Mesenchymal stem cell (in vitro differentiated cells and primary cell): ENCODE results near the gene MSH5.
"Not testable (repeated sequence)": the region's sequence is repeated elsewhere in the genome, so short reads cannot be mapped to it uniquely, and the experiment has no call there.

Experiments
- DNase-seq: peaks from one replicate; pipeline ENCODE4 v3.0.0-alpha.2; 2013
- H2AFZ ChIP-seq: one replicate; pipeline ENCODE4 v1.6.1; 2013; ENCODE audit warnings: low read depth, mild to moderate bottlenecking, control low read depth, inconsistent platforms, low read length, moderate library complexity
- H2AK5ac ChIP-seq: 2 replicates; pipeline ENCODE4 v1.6.1; 2013; ENCODE audit warnings: low read length, moderate library complexity, mild to moderate bottlenecking, inconsistent platforms; ENCODE audit not compliant: severe bottlenecking
- H2BK120ac ChIP-seq: one replicate; pipeline ENCODE4 v1.6.1; 2013; ENCODE audit warnings: low read depth, mild to moderate bottlenecking, inconsistent platforms, low read length, moderate library complexity
- H2BK12ac ChIP-seq, 2 experiments: one replicate each; pipeline ENCODE4 v1.6.1; 2013; ENCODE audit warnings: inconsistent platforms in 2 of 2, low read length in 2 of 2, mild to moderate bottlenecking in 2 of 2, moderate library complexity in 2 of 2, control low read depth in 1 of 2
- H2BK15ac ChIP-seq: one replicate; pipeline ENCODE4 v1.6.1; 2013; ENCODE audit warnings: mild to moderate bottlenecking, low read depth, inconsistent platforms; ENCODE audit not compliant: poor library complexity, severe bottlenecking
- H2BK5ac ChIP-seq: 2 replicates; pipeline ENCODE4 v1.6.1; 2013; ENCODE audit warnings: low read depth, mild to moderate bottlenecking, low read length, control low read depth, inconsistent platforms; ENCODE audit not compliant: poor library complexity, severe bottlenecking
- H3K14ac ChIP-seq, 2 experiments: one replicate each; pipeline ENCODE4 v1.6.1; 2013; ENCODE audit warnings: inconsistent platforms in 2 of 2, low read length in 2 of 2, control low read depth in 1 of 2, mild to moderate bottlenecking in 1 of 2, moderate library complexity in 1 of 2
- H3K18ac ChIP-seq, 2 experiments: one replicate each; pipeline ENCODE4 v1.6.1; 2013; ENCODE audit warnings: inconsistent platforms in 2 of 2, low read length in 2 of 2, control low read depth in 1 of 2, low read depth in 1 of 2, mild to moderate bottlenecking in 1 of 2
- H3K23ac ChIP-seq, 2 experiments: one replicate each; pipeline ENCODE4 v1.6.1; 2013; ENCODE audit warnings: inconsistent platforms in 2 of 2, low read length in 2 of 2, mild to moderate bottlenecking in 2 of 2, moderate library complexity in 2 of 2, control low read depth in 1 of 2
- H3K27ac ChIP-seq: 2 replicates; pipeline ENCODE4 v1.5.1; 2013; ENCODE audit warnings: mild to moderate bottlenecking, moderate library complexity, low read length, control low read depth, inconsistent platforms; ENCODE audit not compliant: poor library complexity, severe bottlenecking
- H3K27me3 ChIP-seq, 2 experiments: 2 replicates each; pipeline versions ENCODE4 v1.6.1 to v1.7.0; 2013; ENCODE audit warnings: low read length in 2 of 2, mild to moderate bottlenecking in 2 of 2, moderate library complexity in 2 of 2, control low read depth in 1 of 2, inconsistent platforms in 1 of 2; ENCODE audit not compliant: control insufficient read depth in 1 of 2, insufficient read depth in 1 of 2
- H3K36me3 ChIP-seq, 2 experiments: 2 replicates each; pipeline versions ENCODE4 v1.6.1 to v1.7.0; 2013; ENCODE audit warnings: low read length in 2 of 2, control low read depth in 1 of 2, inconsistent platforms in 1 of 2, low read depth in 1 of 2, mild to moderate bottlenecking in 1 of 2; ENCODE audit not compliant: insufficient read depth in 2 of 2, control insufficient read depth in 1 of 2
- H3K4ac ChIP-seq, 2 experiments: one replicate each; pipeline ENCODE4 v1.6.1; 2013; ENCODE audit warnings: inconsistent platforms in 2 of 2, low read length in 2 of 2, mild to moderate bottlenecking in 2 of 2, moderate library complexity in 2 of 2, control low read depth in 1 of 2, low read depth in 1 of 2
- H3K4me1 ChIP-seq: 2 replicates; pipeline ENCODE4 v1.6.1; 2013; ENCODE audit warnings: low read depth, low read length, control low read depth; ENCODE audit not compliant: control insufficient read depth, insufficient read depth
- H3K4me2 ChIP-seq: 2 replicates; pipeline ENCODE4 v1.6.1; 2013; ENCODE audit warnings: low read length, mild to moderate bottlenecking, inconsistent platforms; ENCODE audit not compliant: poor library complexity, severe bottlenecking
- H3K4me3 ChIP-seq, 2 experiments: 2 replicates each; pipeline versions ENCODE4 v1.5.1 to v1.7.0; 2013; ENCODE audit warnings: low read length in 2 of 2, mild to moderate bottlenecking in 2 of 2, control low read depth in 1 of 2, low read depth in 1 of 2; ENCODE audit not compliant: insufficient read depth in 1 of 2
- H3K79me1 ChIP-seq: replicated peaks from 2 replicates; pipeline ENCODE4 v1.6.1; 2013; ENCODE audit warnings: mild to moderate bottlenecking, control low read depth, low read length, inconsistent platforms; ENCODE audit not compliant: poor library complexity, severe bottlenecking
- H3K9ac ChIP-seq: 2 replicates; pipeline ENCODE4 v1.7.0; 2013; ENCODE audit warnings: mild to moderate bottlenecking, low read length, moderate library complexity
- H3K9me3 ChIP-seq: 2 replicates; pipeline ENCODE4 v1.7.0; 2013; ENCODE audit warnings: mild to moderate bottlenecking, low read length; ENCODE audit not compliant: control insufficient read depth
- H4K8ac ChIP-seq: one replicate; pipeline ENCODE4 v1.6.1; 2013; ENCODE audit warnings: inconsistent platforms, mild to moderate bottlenecking, low read length, moderate library complexity
- H4K91ac ChIP-seq: one replicate; pipeline ENCODE4 v1.6.1; 2013; ENCODE audit warnings: mild to moderate bottlenecking, low read length, inconsistent platforms
- WGBS: methylation state at CpG from one replicate; pipeline ENCODE4 v1.1.7; 2013; ENCODE audit warnings: mixed read lengths; 5-methylcytosine and 5-hydroxymethylcytosine counted together

Gene MSH5

GRCh38 chr6:31708224-31708623 is 31.6 kb upstream of the MSH5 start:
- no peak overlapping the region for H3K27ac ChIP-seq
- WGBS, result 99% methylated on average over 2 of the region's 3 CpGs

GRCh38 chr6:31709157-31709556 is 30.6 kb upstream of the MSH5 start:
- WGBS, result 93% methylated on average over 11 of the region's 11 CpGs
- not testable (repeated sequence) for H3K9me3 ChIP-seq, H3K27ac ChIP-seq, H3K18ac ChIP-seq, H4K8ac ChIP-seq, H2BK120ac ChIP-seq, H3K4me2 ChIP-seq, H2BK5ac ChIP-seq, H2BK12ac ChIP-seq, H3K4me1 ChIP-seq, H2AK5ac ChIP-seq, H2BK15ac ChIP-seq, H3K14ac ChIP-seq, H3K4ac ChIP-seq, H4K91ac ChIP-seq, H3K9ac ChIP-seq, H3K36me3 ChIP-seq, H2AFZ ChIP-seq, H3K4me3 ChIP-seq, H3K23ac ChIP-seq, DNase-seq, H3K79me1 ChIP-seq
- H3K27me3 ChIP-seq, result peaks cover 28 to 36% of the 10 kb centered on the region in 2 experiments

More at GRCh38 chr6:31708224-31708623, 31.6 kb upstream of the MSH5 start:
- H3K27me3 ChIP-seq, result peaks cover 19 to 30% of the 10 kb centered on the region in 2 experiments
- H3K23ac ChIP-seq, result no peak overlapping the region
- H4K8ac ChIP-seq, result no peak overlapping the region
- no peak overlapping the region for H4K91ac ChIP-seq
- no peak overlapping the region for H2BK12ac ChIP-seq
- H3K18ac ChIP-seq, result no peak overlapping the region
- no peak overlapping the region for H2BK5ac ChIP-seq
- H3K79me1 ChIP-seq, result peaks cover 1% of the 10 kb centered on the region
- no peaks in the 10 kb centered on the region for H3K9me3 ChIP-seq
- H3K4me2 ChIP-seq, result no peak overlapping the region
- H3K4me3 ChIP-seq, result no peak overlapping the region
- no peak for DNase-seq
- no peak overlapping the region for H3K14ac ChIP-seq
- no peak overlapping the region for H2AFZ ChIP-seq
- no peak overlapping the region for H3K4ac ChIP-seq
- H2BK15ac ChIP-seq, result no peak overlapping the region
- peaks cover 0 to 3% of the 10 kb centered on the region in 2 experiments for H3K36me3 ChIP-seq
- peaks cover 5% of the 10 kb centered on the region for H3K4me1 ChIP-seq
- no peak overlapping the region for H2AK5ac ChIP-seq
- H2BK120ac ChIP-seq, result no peak overlapping the region
- H3K9ac ChIP-seq, result no peak overlapping the region

GRCh38 chr6:31710523-31711219 is 29.1 kb upstream of the MSH5 start:
- Histone ChIP-seq H2AK5ac (no peak overlapping the region), H3K27me3 (peaks cover 38 to 41% of the 10 kb centered on the region in 2 experiments), H3K4ac (no peak overlapping the region), H2BK15ac (no peak overlapping the region), H4K91ac (no peak overlapping the region), H3K27ac (no peak overlapping the region), H3K36me3 (peaks cover 0 to 3% of the 10 kb centered on the region in 2 experiments), H3K23ac (no peak overlapping the region), H3K4me3 (no peak overlapping the region), H3K9me3 (no peaks in the 10 kb centered on the region), H3K18ac (no peak overlapping the region), H2BK120ac (no peak overlapping the region), H4K8ac (no peak overlapping the region), H2BK5ac (no peak overlapping the region), H3K79me1 (no peaks in the 10 kb centered on the region), H3K14ac (no peak overlapping the region), H2BK12ac (no peak overlapping the region), H2AFZ (no peak overlapping the region), H3K4me2 (no peak overlapping the region), H3K4me1 (peaks cover 4% of the 10 kb centered on the region), H3K9ac (no peak overlapping the region)
- WGBS, result 62% methylated on average over 5 of the region's 5 CpGs
- no peak for DNase-seq

GRCh38 chr6:31711233-31711632 is 28.6 kb upstream of the MSH5 start:
- Histone ChIP-seq H4K91ac (no peak overlapping the region), H2AFZ (no peak overlapping the region), H3K23ac (peak overlapping the region in 1 of 2 experiments; percentile 29), H2BK12ac (no peak overlapping the region), H3K4me1 (peaks cover 4% of the 10 kb centered on the region), H2AK5ac (no peak overlapping the region), H3K27me3 (peaks cover 38 to 41% of the 10 kb centered on the region in 2 experiments), H3K9ac (no peak overlapping the region), H3K4me3 (no peak overlapping the region), H3K36me3 (peaks cover 0 to 3% of the 10 kb centered on the region in 2 experiments), H4K8ac (no peak overlapping the region), H2BK15ac (no peak overlapping the region), H3K18ac (no peak overlapping the region), H2BK120ac (no peak overlapping the region), H3K14ac (no peak overlapping the region), H3K27ac (no peak overlapping the region), H3K9me3 (no peaks in the 10 kb centered on the region), H3K4me2 (no peak overlapping the region), H3K79me1 (no peaks in the 10 kb centered on the region), H2BK5ac (no peak overlapping the region), H3K4ac (no peak overlapping the region)
- no peak for DNase-seq
- 86% methylated on average over 8 of the region's 8 CpGs for WGBS
